NCI-H1694 treated with DMSO at 0.1 percent for 48 hours (cell line): ENCODE measurements around the gene ZCCHC7.

ENCODE experiments used
- DNase-seq: peaks from one replicate; lab custom pipeline; 2025; lab: John Stamatoyannopoulos, UW

ZCCHC7 gene

DNA sequence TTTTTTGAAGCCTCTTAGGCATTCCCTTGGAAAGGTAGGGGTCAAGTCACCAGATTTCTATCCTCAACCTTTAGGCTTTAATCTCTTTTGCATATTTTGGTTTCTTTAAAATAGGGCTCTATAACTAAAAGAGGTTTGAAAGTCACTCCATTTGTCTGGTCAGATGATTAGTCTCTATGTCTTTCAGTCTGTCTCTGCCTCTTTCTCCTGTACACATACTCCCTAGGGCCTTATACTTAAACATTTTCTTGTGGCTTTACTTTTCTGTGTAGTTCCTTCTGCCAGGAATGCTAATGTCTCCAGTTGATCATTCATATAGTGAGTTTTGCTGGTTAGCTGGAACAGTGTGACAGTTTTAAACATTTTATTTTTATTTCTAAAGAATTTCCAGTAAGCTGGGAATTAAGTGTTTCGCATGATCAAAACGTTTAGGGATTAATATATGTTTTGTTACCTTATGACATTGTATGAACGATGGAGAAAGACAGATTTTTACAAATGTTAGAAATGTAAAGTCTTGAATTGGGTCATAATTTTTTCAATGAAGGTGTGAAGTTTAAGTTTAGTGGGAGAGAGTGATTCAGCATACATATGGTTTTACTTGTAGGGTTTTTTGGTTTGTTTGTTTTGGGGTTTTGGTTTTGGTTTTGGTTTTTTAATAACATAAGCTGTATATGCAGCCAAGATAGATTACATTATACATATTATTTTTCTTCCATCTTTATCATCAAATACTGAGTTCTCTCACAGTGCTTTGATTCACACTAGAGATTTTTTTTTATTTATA lies 90.6 kb downstream of the ZCCHC7 start:
- no peak for DNase-seq

DNA sequence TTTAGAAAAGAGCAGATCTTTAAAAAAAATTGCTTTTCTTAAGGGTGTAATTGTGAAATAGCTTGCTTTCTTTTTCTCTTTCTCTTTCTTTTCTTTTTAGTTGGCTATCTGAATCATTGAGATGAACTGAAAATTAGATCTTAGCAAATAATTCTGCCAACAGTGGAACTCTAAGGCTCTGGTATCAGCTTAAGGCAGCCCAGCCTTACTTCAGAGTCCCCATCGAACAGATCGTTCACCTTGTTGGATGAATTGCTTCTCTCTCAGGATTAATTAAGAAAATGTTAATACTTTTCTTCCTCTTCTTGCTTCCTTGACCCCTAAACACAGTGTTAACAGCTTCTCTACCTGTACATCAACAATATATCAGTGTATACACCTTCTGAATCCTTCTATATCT lies 92.1 kb downstream of the ZCCHC7 start:
- no peak for DNase-seq

- DNase-seq = no peak
Measured at GRCh38 chr9:37215381-37215780, 95.0 kb downstream of the ZCCHC7 start.

- DNase-seq = no peak
Measured at GRCh38 chr9:37215830-37216229, 95.5 kb downstream of the ZCCHC7 start.

GRCh38 chr9:37217161-37217560 lies 96.8 kb downstream of the ZCCHC7 start:
- no peak for DNase-seq

DNA sequence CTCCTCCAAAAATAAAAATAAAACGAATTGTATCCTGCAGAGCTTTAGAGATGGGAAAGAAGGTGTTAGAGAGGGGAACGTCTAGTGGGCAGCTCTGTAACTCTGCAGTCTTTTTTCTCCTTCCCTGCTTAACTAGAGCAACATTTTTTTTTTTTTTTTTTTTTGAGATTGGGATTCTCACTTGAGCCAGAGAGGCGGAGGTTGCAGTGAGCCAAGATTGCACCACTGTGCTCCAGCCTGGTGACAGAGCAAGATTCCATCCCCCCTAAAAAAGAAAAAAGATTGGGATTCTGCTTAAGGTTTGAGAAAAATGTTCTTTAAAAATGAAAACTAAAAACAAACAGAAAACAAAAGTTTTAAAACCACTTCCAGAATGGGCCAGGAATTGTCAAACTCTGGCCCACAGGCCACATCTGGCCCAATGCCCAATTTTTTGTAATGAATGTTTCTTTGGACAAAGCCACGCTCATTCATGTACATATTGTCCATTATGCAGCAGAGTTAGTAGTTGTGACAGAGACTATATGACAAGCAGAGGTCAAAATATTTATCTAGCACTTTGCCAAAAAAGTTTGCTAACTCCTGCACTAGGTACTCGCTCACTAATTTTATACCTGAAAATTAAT lies 98.5 kb downstream of the ZCCHC7 start:
- DNase-seq = no peak

DNA sequence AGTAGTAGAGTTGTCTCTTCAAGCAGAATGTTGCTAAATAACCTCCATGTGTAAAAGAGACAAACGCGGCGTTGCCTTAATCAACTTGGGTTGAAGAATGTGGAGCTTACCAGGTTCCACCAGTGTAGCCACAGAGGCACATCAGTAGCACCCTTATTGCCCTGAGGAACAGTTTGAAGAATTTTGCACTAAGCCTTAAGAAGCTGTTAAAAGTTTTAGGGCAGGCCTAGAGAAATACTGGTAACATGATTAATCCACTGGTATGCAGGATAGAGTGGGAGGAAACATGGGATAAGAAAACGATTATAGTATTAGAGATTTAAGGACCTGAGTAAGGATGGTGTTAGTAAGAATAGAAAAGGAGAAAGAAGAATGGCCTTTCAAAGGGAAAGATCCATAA lies 100.6 kb downstream of the ZCCHC7 start:
- no peak for DNase-seq

GRCh38 chr9:37221489-37222106 lies 101.2 kb downstream of the ZCCHC7 start:
- no peak for DNase-seq

- DNase-seq = no peak
Measured at GRCh38 chr9:37229455-37229854, 109.1 kb downstream of the ZCCHC7 start.

GRCh38 chr9:37229882-37230482 lies 109.6 kb downstream of the ZCCHC7 start:
- no peak for DNase-seq

DNA sequence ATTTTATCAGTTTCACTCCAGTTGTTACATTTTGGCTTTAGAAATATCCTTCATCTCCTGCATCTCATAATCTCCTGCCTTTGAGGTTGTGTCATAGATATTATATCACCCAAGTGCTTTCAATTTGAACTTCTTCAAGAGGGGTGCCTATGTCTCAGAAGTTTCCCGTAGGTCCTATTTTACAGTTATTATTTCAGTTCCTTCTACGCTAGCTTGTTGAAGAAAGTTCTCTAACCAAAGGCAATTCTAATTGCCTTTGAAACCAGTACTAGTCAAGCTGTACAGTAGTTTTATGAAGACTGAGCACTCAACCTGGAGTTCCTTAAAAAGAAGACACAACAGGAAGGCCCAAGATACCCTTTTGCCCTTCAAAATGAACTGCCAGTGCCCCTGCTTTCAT lies 116.4 kb downstream of the ZCCHC7 start:
- DNase-seq = no peak

GRCh38 chr9:37238122-37238521 lies 117.7 kb downstream of the ZCCHC7 start:
- no peak for DNase-seq

DNA sequence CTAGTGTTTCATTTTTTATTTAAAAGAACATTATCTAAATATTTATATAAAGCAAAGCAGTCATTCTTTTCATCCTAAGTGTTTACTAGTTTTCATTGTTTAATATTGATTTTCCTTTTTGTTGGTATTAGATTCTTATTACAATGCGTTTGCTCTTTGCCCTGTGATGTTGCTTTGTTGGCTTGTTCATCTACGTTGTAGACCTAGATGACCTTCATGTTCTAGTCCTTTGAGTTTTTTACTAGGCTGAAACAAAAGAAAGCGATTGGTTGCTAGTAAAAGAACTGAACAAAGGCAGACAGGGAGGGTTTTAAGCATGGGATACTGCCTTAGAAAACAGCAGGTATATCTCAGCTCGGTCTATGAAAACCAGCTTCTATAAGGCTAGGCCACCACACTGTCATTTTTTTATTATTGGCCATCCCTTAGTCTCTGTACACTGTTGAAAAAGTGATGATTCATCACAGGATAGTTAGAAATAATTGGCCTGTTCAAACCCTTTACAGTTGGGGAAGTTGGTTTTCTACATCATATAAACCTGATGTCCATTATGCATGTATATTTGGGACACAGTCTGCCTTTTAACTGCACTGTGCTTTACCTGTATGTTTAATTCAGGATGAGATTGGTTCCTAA lies 119.0 kb downstream of the ZCCHC7 start:
- DNase-seq = no peak

- DNase-seq = no peak
Measured at GRCh38 chr9:37239921-37240320, 119.5 kb downstream of the ZCCHC7 start.

DNA sequence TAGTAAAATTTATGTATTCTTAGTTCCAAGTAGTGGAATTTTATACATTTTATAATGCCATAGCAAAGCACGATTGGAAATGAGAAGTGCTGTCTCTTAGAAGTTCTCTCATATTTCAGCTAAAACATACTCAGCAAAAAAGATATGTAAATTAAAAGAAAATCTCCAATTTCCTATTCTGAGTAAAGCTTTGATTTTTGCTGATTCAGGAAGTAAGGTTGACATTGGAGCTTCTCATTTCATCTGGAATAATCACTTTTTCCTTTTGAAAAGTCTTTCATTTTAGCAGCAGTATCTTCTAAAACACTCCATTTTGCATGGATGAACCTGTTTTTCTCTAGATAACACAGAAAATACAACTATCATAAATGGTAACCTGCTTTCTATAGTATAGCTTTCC lies 121.0 kb downstream of the ZCCHC7 start:
- no peak for DNase-seq

- DNase-seq = no peak
Measured at GRCh38 chr9:37242089-37242488, 121.7 kb downstream of the ZCCHC7 start.

- no peak for DNase-seq
Measured at GRCh38 chr9:37243588-37244345, 123.4 kb downstream of the ZCCHC7 start.

- DNase-seq = no peak
Measured at GRCh38 chr9:37246826-37247225, 126.5 kb downstream of the ZCCHC7 start.

GRCh38 chr9:37248651-37249163 lies 128.3 kb downstream of the ZCCHC7 start:
- no peak for DNase-seq

DNA sequence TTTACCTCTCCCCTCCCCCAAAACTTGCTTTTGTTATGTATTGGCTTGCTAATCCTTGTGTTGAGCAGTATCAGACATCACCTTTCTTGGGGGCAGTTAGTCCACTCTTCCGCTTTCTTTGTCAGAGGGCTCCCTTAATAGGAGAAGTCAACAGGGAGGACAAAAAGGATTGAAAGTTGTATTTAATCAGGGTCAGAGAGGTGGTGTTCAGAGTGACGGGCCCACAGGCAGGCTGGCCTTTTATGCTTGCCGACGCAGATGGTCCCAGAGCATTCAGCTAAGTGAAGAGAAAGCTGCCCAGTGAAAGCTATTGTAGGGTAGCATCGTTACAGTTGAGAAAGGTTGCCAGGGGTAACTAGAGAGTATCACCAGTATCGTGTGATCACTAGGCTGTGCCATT lies 131.1 kb downstream of the ZCCHC7 start:
- DNase-seq = no peak

GRCh38 chr9:37253377-37253937 lies 133.1 kb downstream of the ZCCHC7 start:
- DNase-seq = no peak
